Stimulated activated CD4-positive, alpha-beta T cell treated with anti-CD3 and anti-CD28 coated beads, Interleukin-12 subunit alpha, Interleukin-12 subunit beta, amount 100 ng/mL, for 24 hours (primary cell): ENCODE measurements around the gene EIF3D.

ENCODE experiments used
- DNase-seq, 2 experiments: peaks; one replicate each; pipeline ENCODE4 v3.0.0-alpha.2; 2020; ENCODE audit warnings: low read depth in 2 of 2

Gene EIF3D

GRCh38 chr22:36528795-36529751 lies at the start of gene EIF3D:
Gene EIF3D (minus strand): TSS chr22:36529166. CDS start chr22:36526121, 3,045 bp downstream.
- DNase-seq, result peak; percentile 96

GRCh38 chr22:36578619-36579018 lies 49.7 kb upstream of the EIF3D start:
- no peak for DNase-seq

GRCh38 chr22:36577019-36577418 lies 48.1 kb upstream of the EIF3D start:
- DNase-seq, result no peak

- no peak for DNase-seq
Measured at GRCh38 chr22:36574728-36575127, 45.8 kb upstream of the EIF3D start.

GRCh38 chr22:36573815-36574363 lies 44.9 kb upstream of the EIF3D start:
- DNase-seq, result no peak

GRCh38 chr22:36571991-36572390 lies 43.0 kb upstream of the EIF3D start:
- DNase-seq, result no peak

GRCh38 chr22:36569999-36570398 lies 41.0 kb upstream of the EIF3D start:
- DNase-seq, result no peak

GRCh38 chr22:36568846-36569245 lies 39.9 kb upstream of the EIF3D start:
- DNase-seq, result no peak

- no peak for DNase-seq
Measured at GRCh38 chr22:36566720-36567119, 37.8 kb upstream of the EIF3D start.

GRCh38 chr22:36565686-36566085 lies 36.7 kb upstream of the EIF3D start:
- DNase-seq, result no peak

GRCh38 chr22:36565159-36565507 lies 36.2 kb upstream of the EIF3D start:
- DNase-seq, result no peak

GRCh38 chr22:36564422-36565158 lies 35.6 kb upstream of the EIF3D start:
- DNase-seq, result no peak

- no peak for DNase-seq
Measured at GRCh38 chr22:36563898-36564297, 34.9 kb upstream of the EIF3D start.

GRCh38 chr22:36563444-36563843 lies 34.5 kb upstream of the EIF3D start:
- no peak for DNase-seq

GRCh38 chr22:36563001-36563400 lies 34.0 kb upstream of the EIF3D start:
- DNase-seq, result no peak

- no peak for DNase-seq
Measured at GRCh38 chr22:36562261-36562835, 33.4 kb upstream of the EIF3D start.

- no peak for DNase-seq
Measured at GRCh38 chr22:36561291-36561811, 32.4 kb upstream of the EIF3D start.

GRCh38 chr22:36560001-36560400 lies 31.0 kb upstream of the EIF3D start:
- DNase-seq, result no peak

- DNase-seq, result no peak
Measured at GRCh38 chr22:36554098-36554497, 25.1 kb upstream of the EIF3D start.

GRCh38 chr22:36552289-36552688 lies 23.3 kb upstream of the EIF3D start:
- no peak for DNase-seq

- no peak for DNase-seq
Measured at GRCh38 chr22:36550701-36551495, 21.9 kb upstream of the EIF3D start.
